ENCODE measurements around the gene RBBP4. TPM values are rescaled to one million over a fixed set of nuclear protein-coding genes. Genes with fewer than 3 reads are reported as not detected.

The RBBP4 gene
- total and polyA plus RNA-seq, 2 of the 13 experiments (the other 11 are each of a cell fraction or from before 2014, with no cell fraction given) = 64.4 to 166 TPM

- Histone ChIP-seq H3K36me3 (replicated peaks in 1 of 2; ENCODE audit: control insufficient read depth in 1 of 2, insufficient read depth in 2 of 2, low read length in 2 of 2) (peaks cover 4 to 31% of the 10 kb centered on the region in 2 experiments; a peak in 4 of 5 replicates), H4K20me1 (ENCODE audit: insufficient read depth, low read length) (no peaks in the 10 kb centered on the region), H2AFZ (ENCODE audit: low read length) (no peak overlapping the region), H3K79me2 (ENCODE audit: insufficient read depth, low read length) (peaks cover 11% of the 10 kb centered on the region), H3K4me3 (replicated peaks in 1 of 3; ENCODE audit: insufficient read depth in 1 of 3, low read depth in 2 of 3, low read length in 3 of 3) (no peak overlapping the region), H3K4me2 (ENCODE audit: low read depth, low read length) (no peak overlapping the region), H3K9ac (ENCODE audit: insufficient read depth, low read depth, low read length) (no peak overlapping the region), H3K27me3 (ENCODE audit: control insufficient read depth in 1 of 2, insufficient read depth in 2 of 2, low read length in 2 of 2) (no peaks in the 10 kb centered on the region), H3K4me1 (ENCODE audit: insufficient read depth, low read length) (no peaks in the 10 kb centered on the region), H3K9me3 (ENCODE audit: low read length) (no peaks in the 10 kb centered on the region), H3K27ac (ENCODE audit: extremely low read length, insufficient read depth, low read length) (no peak overlapping the region)
- TF ChIP-seq ZFY (CRISPR knock-in tag; IDR thresholded peaks at IDR 0.05) = no peak
- no peak for TF ChIP-seq SSRP1 (CRISPR knock-in tag; IDR thresholded peaks at IDR 0.05)
- TF ChIP-seq ZNF691 (CRISPR knock-in tag; IDR thresholded peaks at IDR 0.05; ENCODE audit: borderline replicate concordance, low read depth) = no peak
- TF ChIP-seq E2F2 (CRISPR knock-in tag; IDR thresholded peaks at IDR 0.05; ENCODE audit: borderline replicate concordance) = no peak
- TF ChIP-seq ZBTB10 (CRISPR knock-in tag; IDR thresholded peaks at IDR 0.05; ENCODE audit: borderline replicate concordance) = no peak
- TF ChIP-seq ATF1 (CRISPR knock-in tag; IDR thresholded peaks at IDR 0.05) = no peak
- intact Hi-C loops (cut with micrococcal nuclease; ENCODE audit: unreplicated experiment) (no loop called here), in situ Hi-C loops (cut with HindIII; ENCODE audit: extremely low pct_ligation_motif_present, low pct_unique_long_range_greater_than_20kb) (no loop called here)
- ATAC-seq (no peak), DNase-seq (ENCODE audit: low spot score) (no peak), FAIRE-seq (no peak)
- no TSS peak for BruUV-seq (replicated peaks)
- 94% methylated on average over 2 of the region's 2 CpGs for WGBS (ENCODE audit: low lambda C conversion rate)
- ChIA-PET CTCF (ENCODE audit: low intra/inter-chr PET ratio, low total read pairs) (no interaction called here), POLR2A (no interaction called here)
These were observed 18.2 kb upstream of the RBBP4 start for GRCh38 chr1:32632829-32633228.
